ENCODE results near the gene ZFAND3.
A peak's percentile ranks its signal among the peaks of the same experiment; 100 is the strongest.

Gene ZFAND3

DNA sequence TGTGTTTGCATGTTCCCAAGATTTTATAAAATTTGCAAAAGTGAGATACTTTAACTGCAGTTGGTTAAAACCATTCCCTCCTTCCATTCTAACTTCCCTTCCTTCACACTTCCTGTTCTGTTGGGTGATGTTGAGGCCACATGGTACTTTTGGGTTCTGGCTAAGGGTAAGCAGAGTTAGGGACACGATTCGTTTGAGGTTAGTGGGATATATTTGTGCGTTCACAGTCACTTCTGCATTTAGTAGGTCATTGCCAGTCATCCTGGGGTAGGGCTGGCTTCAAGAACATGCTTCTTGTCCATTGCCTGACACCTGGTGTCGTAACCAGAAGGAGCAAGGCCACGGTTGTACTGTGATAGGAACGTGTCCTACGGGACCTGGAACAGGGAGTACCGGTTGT is 340.1 kb downstream of the ZFAND3 start:
- peak; percentile 7 for DNase-seq

DNA sequence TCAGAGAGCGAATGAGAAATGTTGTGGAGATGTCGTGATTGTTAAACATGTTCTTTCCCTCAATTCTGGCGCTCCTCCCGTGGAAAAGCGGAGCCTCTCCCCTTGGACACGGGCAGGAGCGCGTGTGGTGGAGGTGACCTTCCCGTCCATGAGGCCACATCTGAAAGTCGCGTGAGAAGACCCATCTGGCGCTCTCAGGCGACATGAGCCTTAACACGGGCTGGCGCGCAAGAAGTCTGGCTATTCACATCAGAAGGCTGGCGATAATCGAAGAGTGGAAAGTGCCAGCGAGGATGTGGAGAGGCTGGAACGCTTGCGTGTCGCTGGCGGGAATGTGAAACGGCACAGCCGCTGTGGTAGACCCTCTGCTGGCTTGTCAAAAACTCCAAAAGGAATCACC is 341.3 kb downstream of the ZFAND3 start:
- no peak for DNase-seq

DNA sequence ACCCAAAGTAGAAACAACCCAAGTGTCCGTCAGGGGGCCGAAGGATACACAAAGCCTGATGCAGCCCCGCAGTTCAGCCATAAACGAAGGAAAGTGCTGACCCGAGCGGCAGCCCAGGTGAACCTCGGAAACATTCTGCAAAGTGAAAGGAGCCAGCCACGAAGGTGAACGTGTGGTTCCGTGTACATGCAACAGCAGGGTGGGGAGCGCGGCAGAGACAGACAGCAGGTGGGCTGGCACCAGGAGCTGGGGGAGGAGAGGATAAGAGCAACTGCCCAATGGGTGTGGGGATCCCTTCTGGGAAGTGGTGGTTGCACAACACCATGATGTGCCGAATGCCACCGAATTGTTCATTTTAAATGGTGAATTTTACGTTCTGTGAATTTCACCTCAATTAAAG is 341.8 kb downstream of the ZFAND3 start:
- no peak for DNase-seq

DNA sequence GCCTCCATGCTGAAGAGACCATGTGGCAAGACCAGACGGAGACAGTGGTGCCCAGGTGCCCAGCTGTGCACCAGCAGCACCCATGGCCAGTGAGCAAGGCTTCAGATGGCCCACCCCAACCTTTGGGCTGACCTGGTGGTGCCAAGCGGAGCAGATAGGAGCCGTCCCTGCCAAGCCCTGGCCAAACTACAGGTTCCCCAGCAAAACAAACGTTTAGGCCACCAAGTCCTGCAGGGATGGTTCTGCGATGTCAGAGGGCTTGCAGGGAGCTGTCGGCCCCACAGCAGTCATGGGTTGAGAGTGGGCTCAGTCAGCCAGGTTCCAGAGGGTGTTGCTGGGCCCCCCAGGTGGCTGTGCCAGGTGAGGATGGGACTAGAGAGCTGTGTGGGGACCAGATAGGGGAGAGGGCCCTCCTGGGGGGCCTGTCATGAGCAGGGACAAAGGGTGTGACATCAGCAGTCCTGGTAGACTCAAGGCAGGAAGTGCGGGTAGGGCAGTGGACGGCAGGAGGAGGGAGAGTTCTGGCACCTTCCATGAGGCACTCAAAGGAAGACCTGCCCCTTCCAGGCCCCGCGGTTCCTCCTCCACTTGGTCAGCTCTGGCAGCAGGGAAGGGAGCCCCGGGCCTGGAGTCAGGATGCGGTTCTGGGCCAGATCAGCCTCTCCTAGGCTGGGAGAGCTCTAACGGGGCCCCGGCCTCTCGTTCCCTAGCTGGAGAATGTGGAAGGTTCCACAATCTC is 342.4 kb downstream of the ZFAND3 start:
- DNase-seq: no peak

DNA sequence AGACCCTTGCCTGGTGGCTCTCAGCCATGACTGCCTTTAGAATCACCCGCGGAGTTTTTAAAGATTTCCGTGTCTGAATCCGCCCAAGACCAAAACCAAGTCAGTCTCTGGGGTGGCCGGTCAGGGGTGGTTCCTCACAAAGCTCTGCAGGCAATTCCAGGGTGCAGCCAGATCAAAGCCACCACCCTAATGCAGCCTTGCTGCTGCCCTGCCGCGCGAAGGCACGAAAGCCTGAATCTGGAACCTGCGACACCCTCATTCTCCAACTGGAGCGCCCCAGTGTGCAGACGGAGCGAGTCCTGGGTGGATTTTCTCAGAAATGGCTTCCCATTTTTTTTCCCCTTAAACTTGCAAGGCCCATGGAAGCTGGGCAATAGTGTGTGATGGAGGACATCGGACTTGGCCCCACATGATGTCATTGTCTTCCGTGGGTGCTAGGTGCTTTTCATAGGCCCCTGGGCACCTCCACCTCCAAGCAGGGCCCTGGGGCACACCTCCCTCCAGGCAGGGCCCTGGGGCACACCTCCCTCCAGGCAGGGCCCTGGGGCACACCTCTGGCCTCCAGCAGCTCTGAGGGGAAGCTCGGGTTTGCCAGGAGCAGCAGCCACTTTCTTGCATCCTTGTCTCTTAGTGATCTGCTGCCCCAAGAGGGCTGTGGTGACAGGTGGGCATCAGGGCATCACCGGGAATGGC is 343.1 kb downstream of the ZFAND3 start:
- no peak for DNase-seq

DNA sequence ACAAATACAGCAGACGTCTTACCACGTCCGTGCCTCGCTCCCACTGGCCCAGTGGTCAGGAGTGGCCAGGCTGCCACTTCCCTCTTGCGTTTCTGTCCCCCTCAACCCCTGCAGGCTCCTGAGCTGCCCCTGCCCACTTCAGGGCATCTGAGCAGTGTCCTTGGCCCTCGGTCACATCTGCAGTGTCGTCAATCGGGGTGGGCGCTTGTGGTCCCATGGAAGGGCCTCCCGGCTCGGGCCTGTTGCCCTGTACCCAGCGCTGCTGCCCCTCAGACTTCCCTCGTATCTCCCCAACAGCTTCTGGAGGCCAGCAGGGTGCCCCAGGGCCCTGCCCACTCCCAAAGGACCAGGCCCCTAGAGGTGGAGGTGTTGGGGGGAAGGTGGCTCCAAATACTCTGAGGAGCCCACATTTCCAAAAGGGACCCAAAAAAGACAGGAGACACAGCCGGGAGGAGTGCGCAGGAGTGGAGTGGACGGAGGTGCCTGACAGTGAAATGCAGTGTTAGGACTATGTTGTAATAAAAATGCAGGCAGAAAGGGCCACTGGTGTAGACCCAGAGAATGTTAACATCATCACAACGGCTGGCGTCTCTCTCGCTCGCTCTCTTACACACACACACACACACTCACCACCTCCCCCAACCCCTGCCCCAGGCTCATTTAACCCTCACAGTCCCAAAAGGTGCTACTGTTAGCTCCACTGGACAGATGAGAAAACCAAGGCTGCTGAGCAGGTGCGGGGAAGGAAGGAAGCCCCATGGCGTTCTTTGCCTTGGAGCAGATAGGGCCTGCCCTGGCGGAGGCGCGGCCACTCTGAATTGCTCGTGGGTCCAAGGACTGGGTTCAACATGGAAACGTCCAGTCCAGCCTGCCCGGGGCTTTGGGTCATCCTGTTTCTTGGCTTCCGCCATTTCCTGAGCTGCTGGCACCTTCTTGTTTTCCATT is 343.9 kb downstream of the ZFAND3 start:
- no peak for DNase-seq

DNA sequence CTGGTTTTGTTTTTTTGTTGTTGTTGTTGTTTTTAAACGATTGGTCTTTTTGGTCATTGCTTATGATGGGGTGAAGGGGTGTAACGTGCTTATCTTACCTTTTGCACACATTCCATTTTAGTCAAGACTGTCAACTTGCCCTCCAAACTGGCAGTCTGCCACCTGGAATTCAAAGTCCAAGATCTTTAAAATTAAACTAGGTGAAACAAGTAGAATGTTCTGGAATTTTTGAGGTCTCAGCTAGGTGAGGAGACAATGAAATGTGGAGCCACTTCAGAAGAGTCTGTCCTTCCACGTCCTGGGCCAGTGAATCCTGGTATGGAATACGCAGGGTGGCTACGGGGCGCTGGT is 344.6 kb downstream of the ZFAND3 start:
- DNase-seq: no peak

DNA sequence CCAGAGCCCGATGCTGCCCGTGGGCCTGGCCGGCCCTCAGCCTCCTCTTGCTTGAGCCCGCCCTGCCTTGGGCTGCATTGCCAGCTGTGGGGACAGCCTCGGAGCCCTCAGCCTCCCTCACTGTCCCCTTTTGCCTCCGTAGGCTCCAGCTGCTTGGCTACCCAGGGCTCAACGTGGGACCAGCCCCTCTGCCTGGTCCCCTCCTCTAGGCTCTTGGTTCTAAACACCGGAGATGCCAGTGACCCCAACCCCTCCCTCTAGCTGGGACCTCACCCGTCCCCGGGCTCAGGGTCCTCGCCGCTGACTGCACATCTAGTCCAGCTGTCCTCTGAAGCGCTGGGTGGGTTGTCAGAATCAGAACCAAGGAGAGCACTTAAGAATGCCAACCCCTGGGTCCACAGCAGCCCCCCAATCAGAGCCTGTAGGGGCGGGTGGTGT is 345.2 kb downstream of the ZFAND3 start:
- DNase-seq: no peak

DNA sequence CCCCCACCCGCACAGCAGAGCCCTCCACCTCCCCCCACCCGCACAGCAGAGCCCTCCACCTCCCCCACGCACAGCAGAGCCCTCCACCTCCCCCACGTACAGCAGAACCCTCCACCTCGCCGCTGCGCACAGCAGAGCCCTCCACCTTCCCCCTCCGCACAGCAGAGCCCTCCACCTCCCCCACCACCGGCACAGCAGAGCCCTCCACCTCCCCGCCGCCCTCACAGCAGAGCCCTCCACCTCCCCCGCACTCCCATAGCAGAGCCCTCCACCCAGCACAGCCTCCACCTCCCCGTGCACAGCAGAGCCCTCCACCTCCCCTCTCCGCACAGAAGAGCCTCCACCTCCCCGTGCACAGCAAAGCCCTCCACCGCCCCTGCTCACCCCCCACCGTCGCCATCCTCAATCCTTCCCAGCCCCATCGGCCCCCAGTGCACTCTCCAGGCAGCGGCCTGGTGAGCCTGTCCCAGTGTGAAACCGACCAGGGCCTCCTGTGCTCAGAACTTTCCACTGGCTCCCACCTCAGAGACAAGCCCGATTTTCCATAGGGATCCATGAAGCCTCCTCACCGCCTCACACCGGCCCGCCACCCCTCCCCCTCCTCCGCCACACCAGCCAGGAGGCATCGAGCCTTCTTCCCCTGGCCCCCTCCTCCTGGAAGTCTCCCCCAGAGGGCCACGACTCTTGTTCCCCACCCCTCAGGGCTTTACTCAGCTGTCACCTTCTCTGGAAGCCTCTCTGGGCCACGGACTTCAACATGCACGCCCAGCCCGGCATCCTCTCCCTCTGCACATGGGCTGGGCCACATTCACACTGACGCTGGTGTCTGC is 347.1 kb downstream of the ZFAND3 start:
- DNase-seq: no peak

DNA sequence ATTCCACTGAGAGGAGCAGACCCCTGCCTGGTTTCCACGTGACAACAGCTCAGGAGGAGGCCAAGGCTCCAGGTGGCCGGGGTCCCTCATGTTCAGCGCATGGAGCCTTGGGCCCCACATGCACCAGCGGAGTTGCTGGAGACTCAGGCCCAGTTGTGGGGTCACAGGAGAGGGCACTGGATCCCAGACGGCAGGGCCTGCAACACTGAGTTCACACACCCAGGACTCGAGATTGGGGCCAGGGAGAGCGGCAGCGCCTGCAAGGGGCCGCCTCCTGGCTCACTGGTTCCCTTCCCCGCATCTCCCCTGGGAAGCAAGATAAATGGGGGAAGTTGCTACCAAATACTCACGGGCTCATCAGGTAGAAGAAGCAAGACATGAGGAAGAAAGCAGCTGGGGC is 348.1 kb downstream of the ZFAND3 start:
- no peak for DNase-seq

DNA sequence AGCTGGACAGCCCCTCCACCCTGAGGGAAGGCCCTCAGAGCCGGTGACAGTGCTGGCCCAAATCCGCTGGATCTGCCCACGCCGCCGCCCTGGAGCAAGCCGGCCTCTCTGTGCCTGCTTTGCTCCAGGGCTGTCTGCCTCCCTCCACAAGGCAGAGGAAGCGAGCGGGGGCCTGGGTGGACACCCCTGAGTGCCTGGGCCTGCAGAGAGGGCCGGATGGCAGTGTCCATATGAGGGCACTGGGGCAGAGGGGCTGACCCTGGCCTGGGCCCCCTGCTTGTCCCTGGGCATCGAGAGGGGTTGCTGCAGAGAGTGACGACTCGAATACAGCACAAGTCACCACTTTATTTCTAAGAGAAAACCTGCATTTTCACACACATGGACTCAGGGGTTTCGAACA is 348.6 kb downstream of the ZFAND3 start:
- no peak for DNase-seq

DNA sequence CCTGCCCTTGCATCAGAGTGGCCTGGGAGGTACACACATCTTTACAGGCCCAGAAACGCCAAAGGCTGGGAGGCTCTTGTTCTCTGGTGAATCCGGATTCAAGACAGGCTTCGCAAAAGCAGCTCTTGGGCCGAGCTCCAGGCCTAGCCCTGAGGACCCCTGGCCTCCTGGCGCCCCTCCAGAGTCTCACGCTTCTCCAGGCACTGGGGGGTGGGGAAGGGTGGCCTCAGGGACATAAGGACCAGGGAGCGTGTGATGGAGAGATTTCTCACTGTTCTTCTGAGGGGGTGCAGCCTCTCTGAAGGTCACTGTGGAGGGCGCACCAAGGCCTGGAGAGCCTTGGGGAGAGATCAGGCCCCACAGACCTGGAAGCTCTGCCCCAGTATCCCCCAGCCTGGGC is 349.2 kb downstream of the ZFAND3 start:
- no peak for DNase-seq

DNA sequence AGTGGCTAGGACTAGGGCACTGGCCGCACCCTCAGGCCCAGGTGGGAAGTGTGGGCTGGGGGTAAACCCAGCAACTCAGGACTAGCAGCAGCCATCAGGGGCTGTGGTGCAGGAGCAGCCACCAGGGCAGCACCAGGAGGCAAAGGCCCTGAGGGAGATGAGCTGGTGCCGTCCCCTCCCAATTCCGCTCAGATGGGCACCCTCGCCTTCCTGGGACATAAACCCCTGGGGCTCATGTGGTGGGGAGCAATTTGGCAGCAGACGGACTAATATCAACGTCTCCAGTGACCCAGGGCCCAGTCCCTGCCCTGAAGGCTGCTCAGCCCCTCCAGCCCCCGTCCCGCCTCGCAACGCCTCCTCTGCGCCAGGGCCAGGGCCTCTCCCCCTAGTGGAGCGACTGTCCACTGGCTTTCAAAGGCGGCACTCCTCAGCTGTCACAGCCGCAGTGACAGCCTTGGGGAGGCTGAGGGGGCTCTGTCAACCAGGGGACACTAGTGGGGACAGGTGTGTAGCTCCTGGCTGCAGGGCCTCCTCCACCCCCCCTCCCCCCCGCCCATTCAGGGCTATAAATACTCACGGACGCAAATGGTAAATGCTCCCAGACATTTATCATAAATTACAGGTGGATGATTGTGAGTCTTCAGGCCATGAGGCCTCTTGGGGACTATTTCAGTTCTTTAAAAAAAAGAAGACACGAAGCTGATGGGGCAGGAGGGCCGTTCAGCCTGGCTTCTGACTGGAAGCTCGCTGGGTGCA is 349.9 kb downstream of the ZFAND3 start:
- no peak for DNase-seq

DNA sequence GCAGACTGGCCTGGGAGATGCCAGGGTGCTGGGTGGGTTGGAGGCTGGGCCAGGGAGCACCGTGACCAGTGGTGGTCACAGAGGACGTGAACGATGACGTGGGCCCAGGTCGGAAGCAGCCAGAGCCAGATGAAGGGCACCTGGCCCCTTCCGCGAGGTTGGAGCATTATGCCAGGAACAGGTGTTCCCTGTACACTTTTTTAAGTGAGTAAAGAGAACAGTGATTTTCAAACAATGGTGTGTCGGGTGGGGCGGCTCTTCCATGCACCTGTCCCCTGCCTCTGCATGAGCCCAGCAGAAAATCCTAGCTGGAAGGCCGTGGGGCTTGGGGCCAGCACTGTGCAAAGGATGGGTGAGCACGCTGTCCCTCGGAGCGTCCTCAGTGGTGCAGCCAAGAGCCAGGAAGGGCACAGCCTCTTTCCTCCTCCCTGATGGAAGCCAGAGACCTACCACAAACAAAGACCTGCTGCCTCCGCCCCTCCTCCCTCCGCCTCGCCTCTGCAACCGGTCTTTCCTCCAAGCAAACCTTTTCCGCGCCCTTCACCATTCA is 350.5 kb downstream of the ZFAND3 start:
- no peak for DNase-seq

DNA sequence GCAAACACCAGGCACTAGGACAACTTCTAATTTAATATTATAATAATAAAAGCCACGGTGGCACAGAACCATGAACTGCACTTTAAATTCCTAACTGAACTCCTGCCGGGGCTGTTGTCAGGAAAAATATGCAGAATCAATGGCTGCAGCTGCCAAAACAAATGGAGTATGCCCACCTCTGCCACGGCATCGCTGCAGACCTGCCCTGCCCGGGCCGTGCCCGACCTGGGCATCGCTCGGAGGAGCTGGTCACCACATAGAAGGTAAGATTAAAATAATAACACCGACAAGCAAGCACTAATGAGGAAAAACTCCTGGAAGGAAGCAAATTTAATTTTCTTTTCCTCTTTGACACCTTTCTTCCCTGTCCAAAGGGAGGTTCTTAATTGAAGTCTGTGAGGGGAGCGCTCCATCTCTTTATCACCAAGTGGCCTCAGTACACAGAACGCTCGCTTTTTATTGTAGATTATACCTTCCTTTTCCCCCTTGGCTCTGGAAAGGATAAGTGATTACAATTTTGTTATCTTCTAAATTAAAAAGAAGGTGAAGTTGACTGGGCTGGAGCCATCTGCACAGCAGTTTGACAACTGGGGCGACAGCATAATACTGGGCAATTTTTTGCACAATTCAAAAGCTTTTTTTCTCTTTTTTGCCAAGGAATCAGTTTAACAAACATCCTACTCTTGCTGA is 351.3 kb downstream of the ZFAND3 start:
- no peak for DNase-seq

DNA sequence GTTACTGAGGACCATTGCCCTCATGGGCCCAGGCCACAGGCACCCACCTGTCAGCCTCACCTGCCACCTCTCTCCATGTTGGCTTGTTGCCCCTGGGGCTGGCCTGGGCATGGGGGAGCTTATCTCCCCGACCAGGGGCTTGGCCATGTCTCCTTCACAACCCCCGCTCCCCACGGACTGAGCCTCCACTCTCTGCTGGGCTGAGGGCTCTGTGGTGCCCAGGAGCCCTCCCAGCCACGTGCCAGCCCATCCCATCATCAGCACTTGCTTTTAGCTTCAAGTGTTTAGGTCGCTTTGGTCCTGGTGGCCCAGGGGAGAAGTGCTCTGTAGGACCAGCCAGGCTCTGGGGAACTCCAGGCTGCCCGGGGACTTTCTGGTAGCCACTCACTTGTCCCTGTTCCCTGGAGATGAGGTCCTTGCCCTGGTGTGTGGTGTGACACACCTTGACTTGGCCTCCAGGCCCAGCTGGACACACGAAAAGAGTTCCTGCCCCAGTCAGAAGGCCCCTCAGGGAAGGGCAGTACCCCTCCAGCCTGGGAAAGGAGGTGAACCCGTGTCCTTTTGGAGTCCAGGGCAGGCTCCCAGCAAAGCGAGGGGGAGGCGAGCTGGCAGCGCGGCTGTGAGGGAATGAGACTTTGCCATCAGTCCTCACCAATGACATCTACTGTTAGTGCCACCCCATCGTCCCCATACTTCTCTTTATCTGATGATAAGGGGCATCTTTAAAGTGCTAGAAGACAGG is 352.6 kb downstream of the ZFAND3 start:
- DNase-seq: no peak

DNA sequence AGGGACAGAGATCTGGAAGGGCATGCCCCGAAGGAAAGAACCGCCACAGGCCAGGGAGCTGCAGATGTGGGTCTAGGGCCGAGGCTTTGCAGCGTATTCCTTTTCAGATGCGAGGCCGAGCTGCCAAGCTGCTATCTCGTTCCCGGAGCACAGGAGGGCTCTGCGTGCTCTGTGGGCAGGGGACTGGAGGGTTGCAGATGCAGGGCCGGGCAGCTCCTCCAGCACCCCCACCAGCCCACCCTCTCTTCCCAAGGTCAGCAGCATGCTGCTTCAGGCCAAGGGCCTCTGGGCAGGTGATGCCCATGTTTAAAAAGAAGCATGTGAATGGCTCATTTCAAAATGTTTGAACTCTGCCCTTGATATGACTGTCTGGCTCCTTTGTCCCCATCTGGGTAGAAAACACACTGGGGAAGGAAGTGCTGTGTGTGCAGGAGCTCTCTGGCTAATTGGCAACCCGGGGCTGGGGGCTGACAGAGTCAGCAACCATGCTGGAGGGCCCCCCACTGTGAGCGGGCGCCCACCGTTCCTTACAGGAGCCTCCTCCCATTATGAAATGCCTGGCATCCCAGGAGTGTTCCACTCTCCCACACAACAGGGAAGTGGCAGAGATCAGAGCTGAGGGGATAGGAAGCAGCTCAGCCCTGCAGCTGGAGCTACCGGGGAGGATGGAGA is 353.3 kb downstream of the ZFAND3 start:
- no peak for DNase-seq

DNA sequence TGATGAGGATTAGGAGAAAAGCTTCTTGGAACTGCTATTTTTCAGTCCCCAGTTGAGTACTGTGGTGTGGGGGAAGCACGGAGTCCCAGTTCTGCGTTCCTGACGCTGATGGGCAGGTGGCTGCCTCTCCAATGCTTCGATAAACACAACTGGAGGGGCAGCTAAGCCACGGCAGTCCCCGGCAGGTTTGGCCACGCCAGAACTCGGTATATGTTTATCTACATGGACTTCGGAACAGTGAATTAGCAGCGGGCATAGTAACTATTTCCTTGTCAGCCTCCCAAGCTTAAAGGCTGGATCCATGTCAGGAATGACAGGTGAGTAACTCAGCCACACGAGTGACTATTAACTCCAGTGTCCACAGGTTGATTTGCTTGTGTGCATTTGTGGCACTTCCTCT is 354.4 kb downstream of the ZFAND3 start:
- no peak for DNase-seq

DNA sequence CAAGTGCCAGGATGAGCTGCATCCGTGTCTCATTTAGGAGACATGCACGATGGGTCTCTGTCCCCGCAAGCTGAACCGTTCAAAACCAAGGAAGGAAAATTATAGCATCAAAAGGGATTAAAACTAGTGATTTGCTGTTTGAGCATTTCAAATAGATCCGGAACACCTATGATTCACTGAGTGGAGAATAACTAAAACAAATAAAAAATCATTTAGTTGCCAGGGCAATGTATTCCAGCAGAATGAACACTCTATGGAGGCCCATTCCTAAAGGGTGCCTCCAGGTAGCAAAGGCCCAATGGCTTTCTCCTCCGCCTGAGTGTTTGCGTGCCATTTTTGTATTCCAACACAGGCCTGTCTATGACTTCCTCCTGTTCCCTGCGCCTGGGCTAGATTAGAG is 354.8 kb downstream of the ZFAND3 start:
- DNase-seq: no peak

All from hematopoietic multipotent progenitor cell treated with erythropoietin and hydrocortisone succinate and interleukin-3 and kit ligand, for 6 days (in vitro differentiated cells).